A673 (cell line): Measurements from ENCODE around the gene IGFBPL1. TPM values are rescaled to one million over a fixed set of nuclear protein-coding genes. Genes with fewer than 3 reads are reported as not detected.

ENCODE experiments used
- BruUV-seq: library from RNA; stranded (reverse); fragments of 400-500 nt; replicated peaks from 2 replicates; lab custom pipeline; 2021; lab: Mats Ljungman, UMichigan
- CTCF ChIA-PET: fragments of 300-600 bp; sonication (Branson Sonifier 250); formaldehyde crosslinking; loops from one replicate; lab custom pipeline; 2022; ENCODE audit warnings: antibody characterized with exemption; lab: Charles Lee
- POLR2A ChIA-PET: fragments of 300-600 bp; sonication (Branson Sonifier 250); formaldehyde crosslinking; loops from one replicate; lab custom pipeline; 2022; ENCODE audit warnings: antibody characterized with exemption; ENCODE audit not compliant: low non-redundant PET; lab: Charles Lee
- DNase-seq: peaks from one replicate; pipeline ENCODE4 v3.0.0-alpha.2; 2015; ENCODE audit warnings: low spot score
- H3K27ac ChIP-seq: fragments of 200-600 bp; sonication (generic); 2 replicates; pipeline ENCODE4 v1.5.1; 2016; ENCODE audit warnings: mixed run types, low read depth, mild to moderate bottlenecking, mixed read lengths, antibody characterized with exemption, low read length; ENCODE audit not compliant: poor library complexity, severe bottlenecking
- H3K27me3 ChIP-seq: fragments of 200-600 bp; sonication (generic); replicated peaks from 2 replicates; pipeline ENCODE4 v1.6.1; 2017; ENCODE audit warnings: mixed run types, low read depth, mild to moderate bottlenecking, mixed read lengths, antibody characterized with exemption, low read length; ENCODE audit not compliant: insufficient read depth, poor library complexity
- H3K36me3 ChIP-seq: fragments of 200-600 bp; sonication (generic); 2 replicates; pipeline ENCODE4 v1.6.1; 2016; ENCODE audit warnings: mixed run types, mild to moderate bottlenecking, mixed read lengths, antibody characterized with exemption, low read length; ENCODE audit not compliant: insufficient read depth, poor library complexity, severe bottlenecking
- H3K4me1 ChIP-seq: fragments of 200-600 bp; sonication (generic); 2 replicates; pipeline ENCODE4 v1.6.1; 2017; ENCODE audit warnings: mixed run types, mild to moderate bottlenecking, mixed read lengths, antibody characterized with exemption, low read length; ENCODE audit not compliant: insufficient read depth, poor library complexity, severe bottlenecking
- H3K4me3 ChIP-seq: fragments of 200-600 bp; sonication (generic); 2 replicates; pipeline ENCODE4 v1.5.1; 2016; ENCODE audit warnings: low read depth, mixed run types, mild to moderate bottlenecking, mixed read lengths, low read length; ENCODE audit not compliant: poor library complexity, severe bottlenecking
- H3K9me3 ChIP-seq: fragments of 200-600 bp; sonication (generic); 2 replicates; pipeline ENCODE4 v1.6.1; 2016; ENCODE audit warnings: mixed run types, low read depth, mild to moderate bottlenecking, mixed read lengths, antibody characterized with exemption, low read length; ENCODE audit not compliant: poor library complexity, severe bottlenecking
- EZH2 ChIP-seq: fragments of 200-600 bp; sonication (generic); IDR thresholded peaks from 2 replicates; pipeline ENCODE4 v1.6.1; 2017; ENCODE audit warnings: borderline replicate concordance, low read depth, mild to moderate bottlenecking, mixed read lengths, antibody characterized with exemption, low read length; ENCODE audit not compliant: poor library complexity, severe bottlenecking
- intact Hi-C: fragments of 100-400 bp; cut with micrococcal nuclease; formaldehyde crosslinking; loops from one replicate; pipeline ENCODE4 v1.10.0; 2022; ENCODE audit not compliant: unreplicated experiment
- total RNA-seq: library from RNA; stranded (reverse); gene quantifications from 2 replicates; pipeline ENCODE4 v1.2.3, GENCODE V29; 2021
- TF ChIP-seq, protein P1 (sequence below): fragments of 300-800, 200-600 bp; sonication (generic); conservative IDR thresholded peaks from 2 replicates; pipeline ENCODE4 v1.5.1; 2017; ENCODE audit warnings: low read depth, mild to moderate bottlenecking, antibody characterized with exemption, low read length, moderate library complexity, mixed read lengths

The IGFBPL1 gene
- total RNA-seq, 1 experiment from 2014 or later, result 0.90 TPM

DNA sequence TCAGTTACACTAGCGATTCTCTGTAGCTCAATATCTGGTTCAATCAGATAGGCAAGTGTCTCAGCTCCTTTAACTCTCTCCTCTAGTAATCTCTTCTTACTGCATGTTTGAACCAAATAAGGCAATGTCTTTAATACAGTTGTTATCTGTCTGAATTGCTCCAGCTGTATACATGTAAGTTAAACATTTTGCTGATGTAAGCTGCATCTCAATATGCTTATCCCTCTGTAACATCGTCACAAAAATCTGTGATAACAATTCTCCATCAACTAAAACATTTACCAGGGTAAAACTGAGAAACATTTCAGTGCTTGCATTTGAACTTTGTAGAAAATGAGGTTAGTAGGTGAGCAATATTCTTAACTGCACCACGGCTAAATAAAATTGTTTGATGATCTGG, 29.6 kb upstream of the IGFBPL1 start:
- ChIA-PET CTCF (no interaction called here), POLR2A (no interaction called here)
- H3K36me3 ChIP-seq, result no peaks in the 10 kb centered on the region
- H3K9me3 ChIP-seq, result peaks cover 14% of the 10 kb centered on the region
- no TSS peak for BruUV-seq
- H3K4me1 ChIP-seq, result no peaks in the 10 kb centered on the region
- intact Hi-C loops, result no loop called here
- H3K27me3 ChIP-seq, result peaks cover 56% of the 10 kb centered on the region
- H3K4me3 ChIP-seq, result no peak overlapping the region
- no peak overlapping the region for H3K27ac ChIP-seq
- TF ChIP-seq, protein P1, sequence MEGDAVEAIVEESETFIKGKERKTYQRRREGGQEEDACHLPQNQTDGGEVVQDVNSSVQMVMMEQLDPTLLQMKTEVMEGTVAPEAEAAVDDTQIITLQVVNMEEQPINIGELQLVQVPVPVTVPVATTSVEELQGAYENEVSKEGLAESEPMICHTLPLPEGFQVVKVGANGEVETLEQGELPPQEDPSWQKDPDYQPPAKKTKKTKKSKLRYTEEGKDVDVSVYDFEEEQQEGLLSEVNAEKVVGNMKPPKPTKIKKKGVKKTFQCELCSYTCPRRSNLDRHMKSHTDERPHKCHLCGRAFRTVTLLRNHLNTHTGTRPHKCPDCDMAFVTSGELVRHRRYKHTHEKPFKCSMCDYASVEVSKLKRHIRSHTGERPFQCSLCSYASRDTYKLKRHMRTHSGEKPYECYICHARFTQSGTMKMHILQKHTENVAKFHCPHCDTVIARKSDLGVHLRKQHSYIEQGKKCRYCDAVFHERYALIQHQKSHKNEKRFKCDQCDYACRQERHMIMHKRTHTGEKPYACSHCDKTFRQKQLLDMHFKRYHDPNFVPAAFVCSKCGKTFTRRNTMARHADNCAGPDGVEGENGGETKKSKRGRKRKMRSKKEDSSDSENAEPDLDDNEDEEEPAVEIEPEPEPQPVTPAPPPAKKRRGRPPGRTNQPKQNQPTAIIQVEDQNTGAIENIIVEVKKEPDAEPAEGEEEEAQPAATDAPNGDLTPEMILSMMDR, result no peak
- no peak for TF ChIP-seq EZH2
- no peak for DNase-seq

- intact Hi-C loops, result no loop called here
- H3K4me1 ChIP-seq, result no peaks in the 10 kb centered on the region
- H3K27me3 ChIP-seq, result peaks cover 38% of the 10 kb centered on the region
- ChIA-PET CTCF (no interaction called here), POLR2A (no interaction called here)
- no peak overlapping the region for H3K27ac ChIP-seq
- no peaks in the 10 kb centered on the region for H3K36me3 ChIP-seq
- H3K9me3 ChIP-seq, result peaks cover 14% of the 10 kb centered on the region
- no peak for DNase-seq
- no TSS peak for BruUV-seq
- H3K4me3 ChIP-seq, result no peak overlapping the region
- TF ChIP-seq, protein P1, result no peak
Observed at GRCh38 chr9:38451162-38451561, 26.9 kb upstream of the IGFBPL1 start.

DNA sequence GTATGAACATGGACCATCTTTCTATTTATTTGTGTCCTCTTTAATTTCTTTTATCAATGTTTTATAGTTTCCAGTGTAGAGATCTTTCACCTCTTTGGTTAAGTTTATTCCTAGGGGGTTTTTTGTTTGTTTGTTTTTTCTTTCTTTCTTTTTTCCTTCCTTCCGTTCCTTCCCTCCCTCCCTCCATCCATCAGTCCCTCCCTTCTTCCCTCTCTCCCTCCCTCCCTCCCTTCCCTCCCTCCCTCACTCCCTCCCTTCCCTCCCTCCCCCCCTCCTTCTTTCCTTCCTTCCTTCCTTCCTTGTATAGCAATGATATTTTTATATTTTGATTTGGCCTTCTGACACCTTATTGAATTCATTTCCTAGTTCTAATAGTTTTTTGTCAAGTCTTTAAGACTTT, 23.4 kb upstream of the IGFBPL1 start:
- BruUV-seq, result no TSS peak
- H3K4me3 ChIP-seq, result no peak overlapping the region
- H3K36me3 ChIP-seq, result no peaks in the 10 kb centered on the region
- CTCF ChIA-PET, result no interaction called here
- no peaks in the 10 kb centered on the region for H3K4me1 ChIP-seq
- no peak overlapping the region for H3K27ac ChIP-seq
- H3K9me3 ChIP-seq, result peaks cover 14% of the 10 kb centered on the region
- intact Hi-C loops, result loop anchor here (10.0 kb wide), 1 partner anchor 147 kb away; no protein-coding TSS in a partner anchor
- TF ChIP-seq, protein P1, result no peak
- TF ChIP-seq EZH2, result no peak
- peaks cover 26% of the 10 kb centered on the region for H3K27me3 ChIP-seq
- DNase-seq, result no peak
- POLR2A ChIA-PET, result interaction anchor here (0.6 kb wide), 1 partner anchor 16 kb away, joined by 3 read pairs; no protein-coding TSS in a partner anchor
